Omental fat pad (tissue), 4 donors: ENCODE results near the gene ZNRF2. TPM values are rescaled to one million over a fixed set of nuclear protein-coding genes. Genes with fewer than 3 reads are reported as not detected.

ENCODE experiments used
- ATAC-seq: fragments of 150-250 bp; one replicate; pipeline ENCODE4 v1.9.1; 2016; ENCODE audit warnings: mild to moderate bottlenecking, moderate library complexity; ENCODE audit not compliant: low FRiP score
- DNase-seq: peaks from one replicate; pipeline ENCODE4 v3.0.0-alpha.2; 2019; ENCODE audit warnings: low spot score
- CTCF ChIP-seq, 3 donors: fragments of 450-650 bp; IDR thresholded peaks; one replicate each; pipeline ENCODE4 v1.5.1; 2016 to 2017; ENCODE audit warnings: antibody characterized with exemption in 3 of 3, mild to moderate bottlenecking in 3 of 3, moderate library complexity in 2 of 3
- total RNA-seq, 4 donors: library from RNA; depleted of rRNA; stranded (reverse); fragments of >200 nt; gene quantifications; one replicate each; pipeline ENCODE4 v1.1.0, GENCODE V29; 2016

Gene ZNRF2
- total RNA-seq, 4 donors from 2014 or later: 14.9 to 23.3 (median 18.6) TPM

GRCh38 chr7:30349170-30349569 lies 64.8 kb downstream of the ZNRF2 start:
- TF ChIP-seq CTCF (IDR thresholded peaks at IDR 0.05): no peak
- ATAC-seq: no peak
- DNase-seq: no peak

- no peak for TF ChIP-seq CTCF (IDR thresholded peaks at IDR 0.05)
- ATAC-seq: no peak
These were observed 65.4 kb downstream of the ZNRF2 start for GRCh38 chr7:30349816-30350215.

GRCh38 chr7:30351286-30351685 lies 66.9 kb downstream of the ZNRF2 start:
- ATAC-seq (no peak), DNase-seq (no peak)
- no peak for TF ChIP-seq CTCF (IDR thresholded peaks at IDR 0.05)

More at GRCh38 chr7:30349816-30350215, 65.4 kb downstream of the ZNRF2 start:
- DNase-seq: no peak

GRCh38 chr7:30351724-30352123 lies 67.3 kb downstream of the ZNRF2 start:
- DNase-seq: no peak
- no peak for ATAC-seq
- no peak for TF ChIP-seq CTCF (IDR thresholded peaks at IDR 0.05)

DNA sequence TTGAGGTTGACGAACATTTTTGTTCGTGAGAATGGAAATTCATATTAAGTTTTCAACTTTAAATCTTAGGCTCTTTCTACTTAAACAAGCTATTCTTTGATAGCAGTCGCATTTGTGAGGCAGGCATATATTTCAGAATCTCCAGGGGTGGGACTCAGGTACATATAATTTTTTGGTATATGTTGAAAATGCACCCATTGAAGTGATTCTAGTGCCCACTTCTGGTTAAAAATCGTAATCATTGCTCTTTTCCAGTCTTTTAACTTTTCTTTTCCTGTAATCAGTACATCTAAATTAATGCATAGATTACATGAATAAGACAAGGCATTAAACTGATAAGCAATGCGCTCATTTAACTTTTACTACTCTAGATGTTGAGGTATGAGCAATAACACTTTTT lies 67.8 kb downstream of the ZNRF2 start:
- no peak for ATAC-seq
- no peak for TF ChIP-seq CTCF (IDR thresholded peaks at IDR 0.05)
- no peak for DNase-seq

- ATAC-seq: no peak
- no peak for DNase-seq
- no peak for TF ChIP-seq CTCF (IDR thresholded peaks at IDR 0.05)
These were observed 69.1 kb downstream of the ZNRF2 start for GRCh38 chr7:30353532-30353931.

GRCh38 chr7:30353932-30354607 lies 69.7 kb downstream of the ZNRF2 start:
- TF ChIP-seq CTCF (IDR thresholded peaks at IDR 0.05): no peak
- no peak for ATAC-seq
- DNase-seq: no peak
